Endothelial cell of umbilical vein (primary cell): ENCODE data around the gene EDC4. TPM values are rescaled to one million over a fixed set of nuclear protein-coding genes. Genes with fewer than 3 reads are reported as not detected.

Experiments
- BruUV-seq: library from RNA; stranded (reverse); fragments of 400-500 nt; replicated peaks from 2 replicates; lab custom pipeline; 2021; lab: Mats Ljungman, UMichigan
- CTCF ChIA-PET: fragments of 300-600, 350-600 bp; sonication (Branson Sonifier 250); formaldehyde crosslinking; loops from one replicate; lab custom pipeline; 2021; ENCODE audit warnings: antibody characterized with exemption, inconsistent platforms; lab: Charles Lee
- POLR2A ChIA-PET: fragments of 300-600, 350-600 bp; sonication (Branson Sonifier 250); formaldehyde crosslinking; loops from one replicate; lab custom pipeline; 2021; ENCODE audit warnings: antibody characterized with exemption, inconsistent platforms; lab: Charles Lee
- DNase-seq: peaks from one replicate; pipeline ENCODE4 v3.0.0-alpha.2; 2011; ENCODE audit warnings: low read depth, low spot score
- FAIRE-seq: peaks from 2 replicates; lab custom pipeline; 2011; peaks lifted over from hg19 to GRCh38; lab: Jason Lieb, UNC
- H2AFZ ChIP-seq: 2 replicates; pipeline ENCODE4 v1.6.0; 2012; ENCODE audit warnings: low read depth, low read length, control low read depth, inconsistent platforms
- H3K27ac ChIP-seq: 2 replicates; pipeline ENCODE4 v1.5.1; 2011; ENCODE audit warnings: low read depth, mild to moderate bottlenecking, control low read depth, low read length, moderate library complexity; ENCODE audit not compliant: insufficient read depth
- H3K27me3 ChIP-seq, 2 experiments: 2 replicates each; pipeline versions ENCODE4 v1.6.0 to v1.6.1; 2011; ENCODE audit warnings: low read length in 2 of 2, mixed read lengths in 1 of 2; ENCODE audit not compliant: control insufficient read depth in 2 of 2, insufficient read depth in 2 of 2
- H3K36me3 ChIP-seq, 2 experiments: 2 replicates in 1 of 2; 3 replicates in 1 of 2; pipeline ENCODE4 v1.5.1; 2011; ENCODE audit warnings: low read length in 2 of 2, mild to moderate bottlenecking in 1 of 2, moderate library complexity in 1 of 2; ENCODE audit not compliant: control insufficient read depth in 2 of 2, insufficient read depth in 2 of 2; ENCODE audit errors: extremely low read depth in 1 of 2
- H3K4me1 ChIP-seq: 3 replicates; pipeline ENCODE4 v1.5.1; 2011; ENCODE audit warnings: mild to moderate bottlenecking, low read length; ENCODE audit not compliant: control insufficient read depth, insufficient read depth; ENCODE audit errors: extremely low read depth
- H3K4me2 ChIP-seq: 2 replicates; pipeline ENCODE4 v1.6.1; 2011; ENCODE audit warnings: low read length, control low read depth, mixed read lengths; ENCODE audit not compliant: insufficient read depth
- H3K4me3 ChIP-seq, 3 experiments: fragments of 200-600 bp in 1 of 3; sonication (generic), shearing (Covaris generic) in 1 of 3; replicated peaks in 1 of 3; 2 replicates each; pipeline ENCODE4 v1.5.1; 2011 to 2016; ENCODE audit warnings: control low read depth in 3 of 3, low read length in 3 of 3, mild to moderate bottlenecking in 2 of 3, inconsistent platforms in 1 of 3, low read depth in 1 of 3, moderate library complexity in 1 of 3; ENCODE audit not compliant: insufficient read depth in 1 of 3
- H3K79me2 ChIP-seq: 2 replicates; pipeline ENCODE4 v1.6.0; 2012; ENCODE audit warnings: low read length, inconsistent platforms; ENCODE audit not compliant: control insufficient read depth, insufficient read depth
- H3K9ac ChIP-seq: replicated peaks from 2 replicates; pipeline ENCODE3; 2011; ENCODE audit warnings: low read length, control low read depth; ENCODE audit not compliant: insufficient read depth; ENCODE audit errors: extremely low read depth
- H3K9me1 ChIP-seq: replicated peaks from 3 replicates; pipeline ENCODE4 v1.6.0; 2011; ENCODE audit warnings: mild to moderate bottlenecking, low read length; ENCODE audit not compliant: control insufficient read depth, insufficient read depth; ENCODE audit errors: extremely low read depth
- H3K9me3 ChIP-seq: replicated peaks from 2 replicates; pipeline ENCODE4 v1.5.1; 2012; ENCODE audit warnings: low read length, inconsistent platforms; ENCODE audit not compliant: control insufficient read depth, insufficient read depth
- H4K20me1 ChIP-seq: replicated peaks from 2 replicates; pipeline ENCODE3; 2011; ENCODE audit warnings: mild to moderate bottlenecking, low read length; ENCODE audit not compliant: control insufficient read depth, insufficient read depth; ENCODE audit errors: extremely low read depth
- EZH2 ChIP-seq: IDR thresholded peaks from 2 replicates; pipeline ENCODE4 v1.6.1; 2012; ENCODE audit warnings: borderline replicate concordance, low read depth, mild to moderate bottlenecking, moderate library complexity, low read length, inconsistent platforms; ENCODE audit not compliant: severe bottlenecking
- FOS ChIP-seq: IDR thresholded peaks from 2 replicates; pipeline ENCODE4 v1.6.1; 2011; ENCODE audit warnings: mild to moderate bottlenecking, low read length, moderate library complexity, borderline replicate concordance; ENCODE audit not compliant: insufficient read depth
- GATA2 ChIP-seq: IDR thresholded peaks from 2 replicates; pipeline ENCODE4 v1.7.0; 2011; ENCODE audit warnings: low read depth, mild to moderate bottlenecking, moderate library complexity, mixed read lengths, low read length; ENCODE audit not compliant: insufficient read length, insufficient read depth
- JUN ChIP-seq: IDR thresholded peaks from 2 replicates; pipeline ENCODE4 v1.6.1; 2011; ENCODE audit warnings: borderline replicate concordance, low read depth; ENCODE audit not compliant: insufficient read length, insufficient read depth
- MYC ChIP-seq: IDR thresholded peaks from one replicate; pipeline ENCODE4 v1.6.1; 2011; ENCODE audit warnings: mild to moderate bottlenecking, low read depth, low read length
- POLR2A ChIP-seq: IDR thresholded peaks from 2 replicates; pipeline ENCODE4 v1.6.1; 2012; ENCODE audit warnings: low read depth, mild to moderate bottlenecking, control low read depth, low read length
- POLR2AphosphoS5 ChIP-seq: IDR thresholded peaks from 2 replicates; pipeline ENCODE4 v1.6.1; 2012; ENCODE audit warnings: low read depth, mild to moderate bottlenecking, control low read depth, low read length, moderate library complexity; ENCODE audit not compliant: insufficient read depth
- dilution Hi-C: fragments of 300-500 bp; cut with MboI; formaldehyde crosslinking; loops from one replicate; pipeline ENCODE4 v1.15.0; 2019; ENCODE audit warnings: low sequenced_read_pairs; ENCODE audit not compliant: extremely low pct_ligation_motif_present
- intact Hi-C: fragments of 100-400 bp; cut with micrococcal nuclease; formaldehyde crosslinking; loops from one replicate; pipeline ENCODE4 v1.10.0; 2022
- polyA plus RNA-seq, 4 experiments: library from polyadenylated mRNA; depleted of rRNA in 3 of 4; stranded (reverse) in 3 of 4; unstranded in 1 of 4; fragments of >200 nt; gene quantifications; 2 replicates each; pipeline versions ENCODE4 v1.2.1 to v1.2.3, GENCODE V29; 2011 to 2012; ENCODE audit warnings: missing spikeins in 1 of 4
- total RNA-seq: library from RNA; stranded (reverse); gene quantifications from 2 replicates; pipeline ENCODE4 v1.2.3, GENCODE V29; 2021
- TF ChIP-seq, protein P1 (sequence below), 2 donors: IDR thresholded peaks; 1 replicate in 1 of 2; 2 replicates in 1 of 2; pipeline ENCODE4 v1.5.1; 2011; ENCODE audit warnings: low read length in 2 of 2, mild to moderate bottlenecking in 2 of 2, moderate library complexity in 2 of 2, control low read depth in 1 of 2, inconsistent platforms in 1 of 2, low read depth in 1 of 2; ENCODE audit not compliant: insufficient read depth in 1 of 2; ENCODE audit errors: extremely low read depth in 1 of 2
- TF ChIP-seq, protein P2 (sequence below): IDR thresholded peaks from 2 replicates; pipeline ENCODE4 v1.6.1; 2011; ENCODE audit not compliant: insufficient read depth, insufficient read length

EDC4 gene
- total and polyA plus RNA-seq, 2 donors (not counting 3 experiments of a cell fraction or from before 2014, with no cell fraction given), result 57.5 to 81.2 TPM

DNA sequence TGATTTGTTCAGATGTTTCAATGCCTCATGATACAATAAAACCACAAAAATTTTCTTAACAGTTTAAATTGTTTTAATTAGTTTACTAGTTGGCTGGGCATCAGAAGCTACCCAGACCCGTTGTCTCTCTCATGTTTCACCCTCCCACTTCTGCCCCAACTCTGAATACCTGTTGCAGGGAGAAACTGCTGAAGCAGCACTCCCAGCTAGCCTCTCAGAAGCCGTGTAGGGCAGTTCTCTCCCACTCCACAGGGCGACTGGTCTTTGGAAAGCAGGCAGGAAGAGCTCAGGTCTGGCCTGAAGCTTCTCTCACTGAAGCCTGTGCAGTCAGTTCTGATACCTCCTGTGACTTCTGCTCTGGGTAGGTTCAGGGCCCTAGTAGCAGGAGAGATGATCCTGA is 1.6 kb upstream of the EDC4 start:
- Histone ChIP-seq H3K36me3 (peaks cover 16 to 27% of the 10 kb centered on the region in 2 experiments), H3K27ac (no peak overlapping the region), H2AFZ (no peak overlapping the region), H3K27me3 (no peaks in the 10 kb centered on the region), H3K4me1 (peaks cover 15% of the 10 kb centered on the region), H4K20me1 (no peaks in the 10 kb centered on the region), H3K4me3 (no peak overlapping the region), H3K4me2 (no peak overlapping the region), H3K9ac (no peak overlapping the region), H3K79me2 (peaks cover 35% of the 10 kb centered on the region), H3K9me1 (no peaks in the 10 kb centered on the region), H3K9me3 (no peaks in the 10 kb centered on the region)
- intact Hi-C loops (no loop called here), dilution Hi-C loops (no loop called here)
- no peak for TF ChIP-seq EZH2
- no peak for TF ChIP-seq POLR2A
- TF ChIP-seq POLR2AphosphoS5, result no peak
- no peak for TF ChIP-seq FOS
- TF ChIP-seq, protein P1, sequence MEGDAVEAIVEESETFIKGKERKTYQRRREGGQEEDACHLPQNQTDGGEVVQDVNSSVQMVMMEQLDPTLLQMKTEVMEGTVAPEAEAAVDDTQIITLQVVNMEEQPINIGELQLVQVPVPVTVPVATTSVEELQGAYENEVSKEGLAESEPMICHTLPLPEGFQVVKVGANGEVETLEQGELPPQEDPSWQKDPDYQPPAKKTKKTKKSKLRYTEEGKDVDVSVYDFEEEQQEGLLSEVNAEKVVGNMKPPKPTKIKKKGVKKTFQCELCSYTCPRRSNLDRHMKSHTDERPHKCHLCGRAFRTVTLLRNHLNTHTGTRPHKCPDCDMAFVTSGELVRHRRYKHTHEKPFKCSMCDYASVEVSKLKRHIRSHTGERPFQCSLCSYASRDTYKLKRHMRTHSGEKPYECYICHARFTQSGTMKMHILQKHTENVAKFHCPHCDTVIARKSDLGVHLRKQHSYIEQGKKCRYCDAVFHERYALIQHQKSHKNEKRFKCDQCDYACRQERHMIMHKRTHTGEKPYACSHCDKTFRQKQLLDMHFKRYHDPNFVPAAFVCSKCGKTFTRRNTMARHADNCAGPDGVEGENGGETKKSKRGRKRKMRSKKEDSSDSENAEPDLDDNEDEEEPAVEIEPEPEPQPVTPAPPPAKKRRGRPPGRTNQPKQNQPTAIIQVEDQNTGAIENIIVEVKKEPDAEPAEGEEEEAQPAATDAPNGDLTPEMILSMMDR (IDR thresholded peaks at IDR 0.05; ENCODE audit: extremely low read depth in 1 of 2, insufficient read depth in 1 of 2, low read depth in 1 of 2, low read length in 2 of 2), result no peak
- no peak for TF ChIP-seq GATA2
- TF ChIP-seq MYC, result no peak
- TF ChIP-seq JUN, result no peak
- TF ChIP-seq, protein P2, sequence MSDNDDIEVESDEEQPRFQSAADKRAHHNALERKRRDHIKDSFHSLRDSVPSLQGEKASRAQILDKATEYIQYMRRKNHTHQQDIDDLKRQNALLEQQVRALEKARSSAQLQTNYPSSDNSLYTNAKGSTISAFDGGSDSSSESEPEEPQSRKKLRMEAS, result no peak
- BruUV-seq, result no TSS peak
- CTCF ChIA-PET, result interaction anchor here (0.6 to 1.8 kb wide), 9 partner anchors 8 to 203 kb away, joined by 3 to 16 read pairs (median 3); partner anchors contain the start of gene NRN1L
- POLR2A ChIA-PET, result no interaction called here
- FAIRE-seq (no peak), DNase-seq (no peak)
